Activated T-cell treated with anti-CD3 and anti-CD28 coated beads, Interleukin-2, amount 50 U/mL, for 4 hours (primary cell): Measurements from ENCODE around the gene GRM5. TPM values are rescaled to one million over a fixed set of nuclear protein-coding genes. Genes with fewer than 3 reads are reported as not detected.
"Not testable (repeated sequence)": the region's sequence is repeated elsewhere in the genome, so short reads cannot be mapped to it uniquely, and the experiment has no call there.

ENCODE experiments used
- ATAC-seq, 2 donors: fragments of 200-7000 bp; cut with Tn5 transposase; one replicate each; pipeline ENCODE4 v1.10.0; 2021
- DNase-seq: peaks from one replicate; pipeline ENCODE4 v3.0.0-alpha.2; 2020
- H3K27me3 Mint-ChIP-seq: one replicate; pipeline ENCODE4 v1.8.0; 2021; ENCODE audit warnings: low read depth, mixed read lengths
- H3K36me3 Mint-ChIP-seq: one replicate; pipeline ENCODE4 v1.8.0; 2022; ENCODE audit warnings: mixed read lengths; ENCODE audit not compliant: insufficient read depth
- H3K4me1 Mint-ChIP-seq: one replicate; pipeline ENCODE4 v1.8.0; 2021; ENCODE audit warnings: low read depth, mixed read lengths
- H3K4me3 Mint-ChIP-seq: one replicate; pipeline ENCODE4 v1.8.0; 2021; ENCODE audit warnings: mild to moderate bottlenecking, moderate library complexity, mixed read lengths
- H3K9me3 Mint-ChIP-seq: one replicate; pipeline ENCODE4 v1.8.0; 2021; ENCODE audit warnings: mixed read lengths
- total RNA-seq, 3 donors: library from RNA; stranded (reverse); gene quantifications; one replicate each; pipeline ENCODE4 v1.2.1, GENCODE V29; 2021

GRM5 gene
- total RNA-seq, 3 donors from 2014 or later = not detected

- Mint-ChIP-seq H3K4me1 (no peaks in the 10 kb centered on the region), H3K36me3 (no peaks in the 10 kb centered on the region), H3K27me3 (no peaks in the 10 kb centered on the region), H3K9me3 (no peaks in the 10 kb centered on the region), H3K4me3 (no peak overlapping the region)
- no peak for ATAC-seq
- DNase-seq = no peak
These were observed 44.4 kb downstream of the GRM5 start for GRCh38 chr11:89021339-89021738.

GRCh38 chr11:89019827-89020547 lies 45.8 kb downstream of the GRM5 start:
- DNase-seq, H3K4me1 Mint-ChIP-seq, H3K36me3 Mint-ChIP-seq, H3K9me3 Mint-ChIP-seq, ATAC-seq, H3K4me3 Mint-ChIP-seq, H3K27me3 Mint-ChIP-seq: not testable (repeated sequence)

- ATAC-seq (no peak), DNase-seq (no peak)
- Mint-ChIP-seq H3K36me3 (no peaks in the 10 kb centered on the region), H3K4me3 (no peak overlapping the region), H3K4me1 (no peaks in the 10 kb centered on the region), H3K27me3 (no peaks in the 10 kb centered on the region), H3K9me3 (no peaks in the 10 kb centered on the region)
These were observed 49.6 kb downstream of the GRM5 start for GRCh38 chr11:89016214-89016613.

GRCh38 chr11:89015614-89016013 lies 50.2 kb downstream of the GRM5 start:
- DNase-seq = no peak
- Mint-ChIP-seq H3K27me3 (no peaks in the 10 kb centered on the region), H3K9me3 (no peaks in the 10 kb centered on the region), H3K36me3 (no peaks in the 10 kb centered on the region), H3K4me1 (no peaks in the 10 kb centered on the region), H3K4me3 (no peak overlapping the region)
- ATAC-seq = no peak

GRCh38 chr11:89000852-89001251 lies 64.9 kb downstream of the GRM5 start:
- not testable (repeated sequence) for H3K9me3 Mint-ChIP-seq, H3K4me3 Mint-ChIP-seq, H3K4me1 Mint-ChIP-seq, H3K27me3 Mint-ChIP-seq, DNase-seq, ATAC-seq, H3K36me3 Mint-ChIP-seq

- DNase-seq (no peak), ATAC-seq (no peak)
- Mint-ChIP-seq H3K36me3 (no peaks in the 10 kb centered on the region), H3K27me3 (no peaks in the 10 kb centered on the region), H3K4me1 (no peaks in the 10 kb centered on the region), H3K9me3 (no peaks in the 10 kb centered on the region), H3K4me3 (no peak overlapping the region)
These were observed 86.1 kb downstream of the GRM5 start for GRCh38 chr11:88979641-88980040.

GRCh38 chr11:88978992-88979391 lies 86.8 kb downstream of the GRM5 start:
- not testable (repeated sequence) for H3K36me3 Mint-ChIP-seq, H3K9me3 Mint-ChIP-seq, H3K4me3 Mint-ChIP-seq, H3K27me3 Mint-ChIP-seq, DNase-seq, H3K4me1 Mint-ChIP-seq, ATAC-seq

- not testable (repeated sequence) for H3K4me3 Mint-ChIP-seq, H3K27me3 Mint-ChIP-seq, H3K9me3 Mint-ChIP-seq, ATAC-seq, H3K4me1 Mint-ChIP-seq, H3K36me3 Mint-ChIP-seq, DNase-seq
These were observed 90.3 kb downstream of the GRM5 start for GRCh38 chr11:88975441-88975840.

- Mint-ChIP-seq H3K9me3 (no peaks in the 10 kb centered on the region), H3K4me1 (no peaks in the 10 kb centered on the region)
These were observed 93.6 kb downstream of the GRM5 start for GRCh38 chr11:88972210-88972609.

GRCh38 chr11:88961621-88962020 lies 104.2 kb downstream of the GRM5 start:
- H3K36me3 Mint-ChIP-seq, H3K27me3 Mint-ChIP-seq, H3K4me3 Mint-ChIP-seq, ATAC-seq, H3K4me1 Mint-ChIP-seq, H3K9me3 Mint-ChIP-seq, DNase-seq: not testable (repeated sequence)

More at GRCh38 chr11:88972210-88972609, 93.6 kb downstream of the GRM5 start:
- Mint-ChIP-seq H3K4me3 (no peak overlapping the region), H3K27me3 (no peaks in the 10 kb centered on the region), H3K36me3 (no peaks in the 10 kb centered on the region)
- ATAC-seq = no peak
- DNase-seq = no peak

- H3K27me3 Mint-ChIP-seq, H3K4me1 Mint-ChIP-seq, DNase-seq, H3K36me3 Mint-ChIP-seq, ATAC-seq, H3K4me3 Mint-ChIP-seq, H3K9me3 Mint-ChIP-seq: not testable (repeated sequence)
These were observed 105.9 kb downstream of the GRM5 start for GRCh38 chr11:88959857-88960256.

- ATAC-seq (no peak), DNase-seq (no peak)
- H3K4me1 Mint-ChIP-seq = no peaks in the 10 kb centered on the region
- H3K9me3 Mint-ChIP-seq = no peaks in the 10 kb centered on the region
- no peaks in the 10 kb centered on the region for H3K36me3 Mint-ChIP-seq
- H3K4me3 Mint-ChIP-seq = no peak overlapping the region
- no peaks in the 10 kb centered on the region for H3K27me3 Mint-ChIP-seq
These were observed 114.8 kb downstream of the GRM5 start for GRCh38 chr11:88950975-88951374.

- not testable (repeated sequence) for ATAC-seq, H3K9me3 Mint-ChIP-seq, DNase-seq, H3K36me3 Mint-ChIP-seq, H3K27me3 Mint-ChIP-seq, H3K4me3 Mint-ChIP-seq, H3K4me1 Mint-ChIP-seq
These were observed 116.9 kb downstream of the GRM5 start for GRCh38 chr11:88948908-88949307.

- H3K36me3 Mint-ChIP-seq, H3K9me3 Mint-ChIP-seq: not testable (repeated sequence)
These were observed 117.8 kb downstream of the GRM5 start for GRCh38 chr11:88947843-88948572.

GRCh38 chr11:88929665-88930064 lies 136.1 kb downstream of the GRM5 start:
- H3K36me3 Mint-ChIP-seq, ATAC-seq, H3K27me3 Mint-ChIP-seq, H3K9me3 Mint-ChIP-seq, DNase-seq, H3K4me1 Mint-ChIP-seq, H3K4me3 Mint-ChIP-seq: not testable (repeated sequence)

More at GRCh38 chr11:88947843-88948572, 117.8 kb downstream of the GRM5 start:
- H3K4me1 Mint-ChIP-seq, ATAC-seq, H3K4me3 Mint-ChIP-seq, H3K27me3 Mint-ChIP-seq, DNase-seq: not testable (repeated sequence)
